SU-DHL-6 (cell line): ENCODE measurements around the gene PRKD2.

Experiments used
- H2AFZ ChIP-seq: fragments of 200-600 bp; sonication (generic); 2 replicates; pipeline ENCODE4 v1.6.1; 2014; ENCODE audit warnings: low read depth, mild to moderate bottlenecking, moderate library complexity, mixed read lengths, antibody characterized with exemption, low read length; ENCODE audit not compliant: severe bottlenecking
- H3F3A ChIP-seq: fragments of 200-600 bp; shearing (Covaris generic); 2 replicates; pipeline ENCODE4 v1.6.0; 2016; ENCODE audit warnings: antibody characterized with exemption, mild to moderate bottlenecking; ENCODE audit not compliant: insufficient read depth
- H3K27ac ChIP-seq: fragments of 200-600 bp; sonication (generic); 2 replicates; pipeline ENCODE4 v1.5.1; 2016; ENCODE audit warnings: low read depth, mild to moderate bottlenecking, low read length, moderate library complexity, mixed read lengths
- H3K27me3 ChIP-seq: fragments of 200-600 bp; sonication (generic), shearing (Covaris generic); 2 replicates; pipeline ENCODE4 v1.6.0; 2014; ENCODE audit warnings: mild to moderate bottlenecking, low read length
- H3K36me3 ChIP-seq: fragments of 200-600 bp; sonication (generic); 2 replicates; pipeline ENCODE4 v1.6.1; 2014; ENCODE audit warnings: mild to moderate bottlenecking, low read length, mixed read lengths
- H3K4me2 ChIP-seq: fragments of 300-600, 200-600 bp; shearing (Covaris generic), sonication (generic); 2 replicates; pipeline ENCODE4 v1.6.0; 2014; ENCODE audit warnings: low read length, low read depth, mild to moderate bottlenecking; ENCODE audit not compliant: poor library complexity, severe bottlenecking
- H3K4me3 ChIP-seq: fragments of 200-600 bp; sonication (generic); 2 replicates; pipeline ENCODE4 v1.5.1; 2014; ENCODE audit warnings: antibody characterized with exemption, low read length, mild to moderate bottlenecking, mixed read lengths; ENCODE audit not compliant: insufficient read depth, poor library complexity, severe bottlenecking
- H3K79me2 ChIP-seq: fragments of 200-600 bp; sonication (generic); 2 replicates; pipeline ENCODE4 v1.6.1; 2014; ENCODE audit warnings: mild to moderate bottlenecking, low read length, moderate library complexity; ENCODE audit not compliant: insufficient read depth
- H3K9ac ChIP-seq: fragments of 200-600 bp; sonication (generic); 2 replicates; pipeline ENCODE4 v1.7.0; 2014; ENCODE audit warnings: mild to moderate bottlenecking, low read length
- H3K9me2 ChIP-seq: fragments of 200-600 bp; sonication (generic); replicated peaks from 2 replicates; pipeline ENCODE4 v1.6.1; 2014; ENCODE audit warnings: low read length; ENCODE audit not compliant: insufficient read depth
- H3K9me3 ChIP-seq: fragments of 200-600 bp; sonication (generic); 2 replicates; pipeline ENCODE4 v1.6.1; 2014; ENCODE audit warnings: low read length, mixed read lengths; ENCODE audit not compliant: insufficient read depth
- H4K20me1 ChIP-seq: fragments of 200-600 bp; sonication (generic); 2 replicates; pipeline ENCODE4 v1.6.1; 2014; ENCODE audit warnings: low read depth, mild to moderate bottlenecking, antibody characterized with exemption, low read length, moderate library complexity, mixed read lengths
- CTCF ChIP-seq: fragments of 200-600 bp; sonication (generic); IDR thresholded peaks from one replicate; pipeline ENCODE4 v1.5.1; 2017; ENCODE audit warnings: antibody characterized with exemption, mild to moderate bottlenecking, low read length, moderate library complexity; ENCODE audit not compliant: insufficient read depth, poor library complexity, severe bottlenecking
- EZH2phosphoT487 ChIP-seq: fragments of 200-600 bp; sonication (generic), shearing (Covaris generic); conservative IDR thresholded peaks from 2 replicates; pipeline ENCODE4 v1.6.1; 2018; ENCODE audit warnings: mild to moderate bottlenecking, antibody characterized with exemption, low read length, moderate library complexity, mixed read lengths

The PRKD2 gene

GRCh38 chr19:46661020-46661731, 55.7 kb downstream of the PRKD2 start, which contains the start of gene DACT3:
TSS of gene DACT3 (minus strand) at chr19:46661182. CDS start at chr19:46661064, 118 bp downstream.
- Histone ChIP-seq H4K20me1 (no peaks in the 10 kb centered on the region), H3K36me3 (no peaks in the 10 kb centered on the region), H3F3A (peaks cover 4% of the 10 kb centered on the region), H3K4me2 (peak within 1 kb of the TSS; percentile 62), H2AFZ (peak within 1 kb of the TSS; percentile 84), H3K9me3 (no peaks in the 10 kb centered on the region), H3K4me3 (peak within 1 kb of the TSS; percentile 53), H3K79me2 (no peaks in the 10 kb centered on the region), H3K9me2 (no peaks in the 10 kb centered on the region), H3K27ac (no peak within 1 kb of the TSS), H3K27me3 (no peaks in the 10 kb centered on the region), H3K9ac (peak within 1 kb of the TSS; percentile 52)
- TF ChIP-seq EZH2phosphoT487 (no peak), CTCF (no peak)

DNA sequence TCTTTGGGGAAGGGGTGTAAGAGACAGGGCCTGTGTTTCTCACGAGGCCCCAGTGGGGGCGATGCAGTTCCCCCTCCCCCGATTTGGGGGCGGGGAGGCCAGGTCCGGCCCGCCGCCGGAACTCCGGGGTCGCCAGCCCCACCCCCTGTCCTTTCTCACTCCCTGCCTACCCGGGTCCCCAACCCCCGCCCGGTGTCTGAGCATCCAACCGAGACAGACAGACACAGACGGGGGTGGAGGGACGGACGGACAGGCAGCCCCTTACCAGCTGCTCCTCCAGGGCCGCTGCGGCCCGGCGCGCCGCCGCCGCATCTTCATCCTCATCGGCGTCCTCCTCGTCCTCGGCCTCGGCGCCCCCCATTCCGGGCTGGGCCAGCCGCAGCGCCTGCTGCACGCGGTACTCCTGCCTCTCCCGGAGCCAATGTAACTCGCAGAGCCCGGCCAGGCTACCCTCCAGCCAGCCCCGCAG, 56.3 kb downstream of the PRKD2 start:
- no peak for TF ChIP-seq CTCF
- no peak for TF ChIP-seq EZH2phosphoT487
- peak overlapping the region; percentile 52 for H3K9ac ChIP-seq
- H3K27me3 ChIP-seq: no peaks in the 10 kb centered on the region
- H4K20me1 ChIP-seq: no peaks in the 10 kb centered on the region
- H3K36me3 ChIP-seq: no peaks in the 10 kb centered on the region
- H3F3A ChIP-seq: peaks cover 4% of the 10 kb centered on the region
- no peaks in the 10 kb centered on the region for H3K9me3 ChIP-seq
- peak overlapping the region; percentile 53 for H3K4me3 ChIP-seq
- H3K9me2 ChIP-seq: no peaks in the 10 kb centered on the region
- no peak overlapping the region for H3K27ac ChIP-seq
- peak overlapping the region; percentile 84 for H2AFZ ChIP-seq
- H3K4me2 ChIP-seq: peak overlapping the region; percentile 62
- no peaks in the 10 kb centered on the region for H3K79me2 ChIP-seq

- Histone ChIP-seq H3K9me2 (no peaks in the 10 kb centered on the region), H3F3A (peaks cover 4% of the 10 kb centered on the region), H3K9me3 (no peaks in the 10 kb centered on the region), H3K79me2 (no peaks in the 10 kb centered on the region), H3K27ac (no peak overlapping the region), H3K4me2 (peak overlapping the region; percentile 62), H3K9ac (peak overlapping the region; percentile 52), H3K36me3 (no peaks in the 10 kb centered on the region), H2AFZ (peak overlapping the region; percentile 84), H4K20me1 (no peaks in the 10 kb centered on the region), H3K27me3 (no peaks in the 10 kb centered on the region), H3K4me3 (peak overlapping the region; percentile 53)
- TF ChIP-seq CTCF (no peak), EZH2phosphoT487 (no peak)
Observed at GRCh38 chr19:46660008-46660517, 56.9 kb downstream of the PRKD2 start.
